Neuronal stem cell (in vitro differentiated cells): ENCODE measurements around the gene GAK.

Source experiments
- DNase-seq: peaks from one replicate; pipeline ENCODE4 v3.0.0-alpha.2; 2013; ENCODE audit warnings: low spot score
- H2AFZ ChIP-seq: one replicate; pipeline ENCODE4 v1.6.1; 2013; ENCODE audit warnings: mild to moderate bottlenecking, low read length, inconsistent platforms
- H2AK5ac ChIP-seq: 2 replicates; pipeline ENCODE4 v1.6.1; 2013; ENCODE audit warnings: low read depth, mild to moderate bottlenecking, inconsistent platforms, low read length, moderate library complexity, mixed read lengths
- H2BK120ac ChIP-seq: 2 replicates; pipeline ENCODE4 v1.6.1; 2013; ENCODE audit warnings: low read depth, mild to moderate bottlenecking, inconsistent platforms, low read length, moderate library complexity, mixed read lengths
- H2BK12ac ChIP-seq: one replicate; pipeline ENCODE4 v1.6.1; 2013; ENCODE audit warnings: low read length, inconsistent platforms
- H2BK15ac ChIP-seq: 2 replicates; pipeline ENCODE4 v1.6.1; 2013; ENCODE audit warnings: mild to moderate bottlenecking, low read length, inconsistent platforms, mixed read lengths
- H2BK5ac ChIP-seq: one replicate; pipeline ENCODE4 v1.6.1; 2013; ENCODE audit warnings: inconsistent platforms, mild to moderate bottlenecking, low read length, moderate library complexity
- H3K14ac ChIP-seq: one replicate; pipeline ENCODE4 v1.6.1; 2013; ENCODE audit warnings: low read length, inconsistent platforms
- H3K18ac ChIP-seq: 2 replicates; pipeline ENCODE4 v1.6.1; 2013; ENCODE audit warnings: low read length, inconsistent platforms
- H3K23ac ChIP-seq: 2 replicates; pipeline ENCODE4 v1.6.1; 2013; ENCODE audit warnings: low read depth, mild to moderate bottlenecking, mixed read lengths, low read length, inconsistent platforms; ENCODE audit not compliant: poor library complexity
- H3K27ac ChIP-seq: replicated peaks from 3 replicates; pipeline ENCODE4 v1.5.1; 2013; ENCODE audit warnings: low read length, inconsistent platforms
- H3K27me3 ChIP-seq, 3 experiments: 2 replicates each; pipeline ENCODE4 v1.6.1; 2013; ENCODE audit warnings: low read length in 3 of 3, mild to moderate bottlenecking in 2 of 3, inconsistent platforms in 1 of 3, low read depth in 1 of 3, mixed read lengths in 1 of 3, moderate library complexity in 1 of 3; ENCODE audit not compliant: control insufficient read depth in 3 of 3, insufficient read depth in 3 of 3
- H3K36me3 ChIP-seq, 2 donors: replicated peaks in 1 of 2; 2 replicates each; pipeline ENCODE4 v1.6.1; 2013; ENCODE audit warnings: low read length in 2 of 2; ENCODE audit not compliant: control insufficient read depth in 2 of 2, insufficient read depth in 2 of 2
- H3K4ac ChIP-seq: 2 replicates; pipeline ENCODE4 v1.6.1; 2013; ENCODE audit warnings: inconsistent platforms, mild to moderate bottlenecking, low read length, moderate library complexity
- H3K4me1 ChIP-seq, 2 donors: 1 replicate in 1 of 2; 2 replicates in 1 of 2; pipeline ENCODE4 v1.6.1; 2013; ENCODE audit warnings: low read length in 2 of 2, low read depth in 1 of 2; ENCODE audit not compliant: control insufficient read depth in 2 of 2, insufficient read depth in 1 of 2
- H3K4me2 ChIP-seq: one replicate; pipeline ENCODE4 v1.6.1; 2013; ENCODE audit warnings: mild to moderate bottlenecking, low read length, inconsistent platforms; ENCODE audit not compliant: insufficient read depth, poor library complexity, severe bottlenecking
- H3K4me3 ChIP-seq, 2 donors: 2 replicates each; pipeline ENCODE4 v1.5.1; 2013; ENCODE audit warnings: low read length in 2 of 2, mild to moderate bottlenecking in 2 of 2, inconsistent platforms in 1 of 2, moderate library complexity in 1 of 2
- H3K79me1 ChIP-seq: one replicate; pipeline ENCODE4 v1.6.1; 2013; ENCODE audit warnings: low read depth, mild to moderate bottlenecking, inconsistent platforms, low read length, moderate library complexity
- H3K9ac ChIP-seq: one replicate; pipeline ENCODE4 v1.6.1; 2013; ENCODE audit warnings: mild to moderate bottlenecking, low read depth, low read length, inconsistent platforms; ENCODE audit not compliant: poor library complexity
- H3K9me3 ChIP-seq, 2 donors: replicated peaks in 1 of 2; 2 replicates each; pipeline versions ENCODE3 to v1.6.1; 2013; ENCODE audit warnings: low read length in 2 of 2, mild to moderate bottlenecking in 2 of 2, inconsistent platforms in 1 of 2, low read depth in 1 of 2, mixed read lengths in 1 of 2, moderate library complexity in 1 of 2; ENCODE audit not compliant: control insufficient read depth in 2 of 2, insufficient read depth in 1 of 2
- H4K8ac ChIP-seq: one replicate; pipeline ENCODE4 v1.6.1; 2013; ENCODE audit warnings: low read depth, mild to moderate bottlenecking, inconsistent platforms, low read length, moderate library complexity
- H4K91ac ChIP-seq: one replicate; pipeline ENCODE4 v1.6.1; 2013; ENCODE audit warnings: low read length, low read depth, mild to moderate bottlenecking, inconsistent platforms; ENCODE audit not compliant: poor library complexity
- WGBS, 2 donors: extraction: QIAGEN DNeasy Blood & Tissue Kit; methylation state at CpG; one replicate each; pipeline ENCODE4 v1.1.7; 2013; ENCODE audit warnings: missing lambda C conversion rate in 2 of 2, mixed read lengths in 1 of 2; ENCODE audit not compliant: insufficient read length in 2 of 2, insufficient replicate concordance in 1 of 2; ENCODE audit errors: extremely low coverage in 2 of 2; 5-methylcytosine and 5-hydroxymethylcytosine counted together

The GAK gene

DNA sequence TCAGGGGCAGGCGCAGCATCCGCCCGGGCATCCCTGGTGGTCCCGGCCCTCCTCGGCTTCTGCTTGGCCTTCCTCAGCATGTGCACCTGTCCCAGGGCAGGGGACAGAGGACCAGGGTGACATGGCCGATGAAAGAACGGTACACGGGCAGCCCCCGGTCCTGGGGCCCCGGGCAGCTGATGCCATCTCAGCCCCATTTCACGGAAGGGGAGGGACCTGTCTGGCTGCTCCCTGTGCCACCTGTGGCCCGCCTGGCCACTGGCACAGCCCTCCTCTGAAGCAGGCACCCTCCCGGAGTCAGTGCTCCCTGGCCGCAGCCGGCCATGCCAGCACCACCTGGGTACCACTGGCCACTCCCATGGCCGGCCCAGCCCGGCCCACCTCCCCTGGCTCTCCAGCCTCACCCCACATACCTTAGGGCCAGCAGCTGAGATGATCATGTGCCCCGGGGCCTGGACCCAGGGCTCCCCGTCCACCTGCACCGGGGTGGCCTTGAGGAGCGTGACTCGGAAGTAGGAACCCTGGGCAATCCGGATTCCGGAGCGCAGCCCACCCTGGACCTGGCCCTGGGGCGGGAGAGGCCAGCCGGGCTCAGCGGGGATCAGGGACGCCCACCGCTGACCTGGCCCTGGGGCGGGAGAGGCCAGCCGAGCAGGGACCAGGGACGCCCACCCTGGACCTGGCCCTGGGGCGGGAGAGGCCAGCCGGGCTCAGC is 28.7 kb upstream of the GAK start:
- WGBS, 2 donors: no CpG with 5 or more reads among the region's 35 CpGs
- no peak overlapping the region for H2BK12ac ChIP-seq
- no peaks in the 10 kb centered on the region for H3K4me1 ChIP-seq

GRCh38 chr4:960140-960635 is 28.1 kb upstream of the GAK start:
- Histone ChIP-seq H2BK15ac (no peak overlapping the region), H3K4me3 (no peak overlapping the region), H2BK5ac (peak overlapping the region; percentile 19), H3K36me3 (peaks cover under 1 to 15% of the 10 kb centered on the region in 2 donors), H3K79me1 (peaks cover 3% of the 10 kb centered on the region), H3K27me3 (no peaks in the 10 kb centered on the region), H3K14ac (peak overlapping the region; percentile 71), H4K91ac (no peak overlapping the region), H3K23ac (peak overlapping the region; percentile 65), H2BK120ac (no peak overlapping the region), H2AFZ (no peak overlapping the region), H3K9ac (no peak overlapping the region), H3K18ac (no peak overlapping the region), H3K4me1 (no peaks in the 10 kb centered on the region), H3K4ac (no peak overlapping the region), H4K8ac (peak overlapping the region; percentile 65), H3K9me3 (no peaks in the 10 kb centered on the region), H2BK12ac (no peak overlapping the region), H3K4me2 (no peak overlapping the region), H3K27ac (no peak overlapping the region), H2AK5ac (no peak overlapping the region)
- no peak for DNase-seq
- WGBS, 2 donors: no CpG with 5 or more reads among the region's 16 CpGs

More for the DNA sequence above, 28.7 kb upstream of the GAK start:
- Histone ChIP-seq H3K23ac (peak overlapping the region; percentile 85), H2BK120ac (no peak overlapping the region), H3K14ac (no peak overlapping the region), H4K91ac (no peak overlapping the region), H2BK5ac (peak overlapping the region; percentile 19), H3K79me1 (peaks cover 3% of the 10 kb centered on the region), H2AFZ (no peak overlapping the region), H3K36me3 (peaks cover 2 to 15% of the 10 kb centered on the region in 2 donors), H2AK5ac (no peak overlapping the region), H3K18ac (peak overlapping the region; percentile 57), H4K8ac (no peak overlapping the region), H3K27me3 (no peaks in the 10 kb centered on the region), H3K27ac (no peak overlapping the region), H3K9ac (no peak overlapping the region), H3K9me3 (no peaks in the 10 kb centered on the region), H3K4ac (no peak overlapping the region), H3K4me2 (no peak overlapping the region), H3K4me3 (no peak overlapping the region), H2BK15ac (no peak overlapping the region)
- no peak for DNase-seq

GRCh38 chr4:959338-960139 is 27.4 kb upstream of the GAK start:
- Histone ChIP-seq H4K91ac (no peak overlapping the region), H2AK5ac (no peak overlapping the region), H3K36me3 (peaks cover 0 to 12% of the 10 kb centered on the region in 2 donors), H3K4me1 (no peaks in the 10 kb centered on the region), H2BK120ac (no peak overlapping the region), H2BK5ac (peak overlapping the region; percentile 19), H3K4me2 (no peak overlapping the region), H2AFZ (no peak overlapping the region), H2BK15ac (no peak overlapping the region), H3K4ac (peak overlapping the region; percentile 10), H3K14ac (peak overlapping the region; percentile 71), H4K8ac (peak overlapping the region; percentile 65), H3K27ac (no peak overlapping the region), H2BK12ac (no peak overlapping the region), H3K79me1 (peaks cover 2% of the 10 kb centered on the region), H3K27me3 (no peaks in the 10 kb centered on the region), H3K23ac (peak overlapping the region; percentile 65), H3K9ac (peak overlapping the region; percentile 44), H3K18ac (peak overlapping the region; percentile 57), H3K4me3 (no peak overlapping the region), H3K9me3 (no peaks in the 10 kb centered on the region)
- WGBS, 2 donors: no CpG with 5 or more reads among the region's 24 CpGs
- no peak for DNase-seq
